ENCODE measurements around the gene TCF12. TPM values are rescaled to one million over a fixed set of nuclear protein-coding genes. Genes with fewer than 3 reads are reported as not detected.
A peak's percentile ranks its signal among the peaks of the same experiment; 100 is the strongest.

TCF12 gene
- total RNA-seq, 4 donors from 2014 or later, result 105 to 446 (median 180) TPM

- intact Hi-C loops (cut with DNase I; ENCODE audit: low total_unique reads), result no loop called here
- H3K36me3 ChIP-seq, result no peaks in the 10 kb centered on the region
- in situ Hi-C loops (cut with MboI; ENCODE audit: low pct_ligation_motif_present in 1 of 4, low pct_unique_long_range_greater_than_20kb in 1 of 4, low sequenced_read_pairs in 3 of 4), result loop anchor here in 2 of 4 donors (25.0 kb wide), 3 partner anchors 434 to 834 kb away; no protein-coding TSS in a partner anchor
- 86 to 97% methylated on average over 2 to 3 of the region's 3 CpGs for WGBS, 2 donors (ENCODE audit: low coverage in 1 of 2)
- H3K4me1 ChIP-seq, result peaks cover 7 to 43% (median 18%) of the 10 kb centered on the region in 4 donors
- H3K27ac ChIP-seq, result no peak overlapping the region
- TF ChIP-seq CTCF (IDR thresholded peaks at IDR 0.05) (no peak), POLR2A (IDR thresholded peaks at IDR 0.05) (no peak), POLR2AphosphoS5 (IDR thresholded peaks at IDR 0.05) (no peak), EP300 (IDR thresholded peaks at IDR 0.05; ENCODE audit: low read depth) (no peak)
- no peak overlapping the region for H3K4me3 ChIP-seq
- DNase-seq, result no peak
- no peaks in the 10 kb centered on the region for H3K9me3 ChIP-seq
- H3K27me3 ChIP-seq, result no peaks in the 10 kb centered on the region
Observed at GRCh38 chr15:57321485-57321884, 403.0 kb downstream of the TCF12 start.

- TF ChIP-seq POLR2A (IDR thresholded peaks at IDR 0.05) (no peak), CTCF (IDR thresholded peaks at IDR 0.05) (no peak), POLR2AphosphoS5 (IDR thresholded peaks at IDR 0.05) (no peak), EP300 (IDR thresholded peaks at IDR 0.05; ENCODE audit: low read depth) (no peak)
- Histone ChIP-seq H3K4me1 (peaks cover 7 to 44% (median 19%) of the 10 kb centered on the region in 4 donors), H3K27ac (peak overlapping the region in 1 of 4 donors; percentile 82), H3K4me3 (no peak overlapping the region), H3K27me3 (no peaks in the 10 kb centered on the region), H3K36me3 (no peaks in the 10 kb centered on the region), H3K9me3 (no peaks in the 10 kb centered on the region)
- DNase-seq, result no peak
- intact Hi-C loops (cut with DNase I; ENCODE audit: low total_unique reads), result no loop called here
- in situ Hi-C loops (cut with MboI; ENCODE audit: low pct_ligation_motif_present in 1 of 4, low pct_unique_long_range_greater_than_20kb in 1 of 4, low sequenced_read_pairs in 3 of 4), result loop anchor here in 2 of 4 donors (25.0 kb wide), 3 partner anchors 435 to 835 kb away; no protein-coding TSS in a partner anchor
- 69 to 100% methylated on average over 6 to 13 of the region's 13 CpGs for WGBS, 2 donors (ENCODE audit: low coverage in 1 of 2)
Observed at GRCh38 chr15:57321973-57322601, 403.6 kb downstream of the TCF12 start.

GRCh38 chr15:57322602-57323250, 404.3 kb downstream of the TCF12 start:
- Histone ChIP-seq H3K4me3 (no peak overlapping the region), H3K27ac (peak overlapping the region; percentile 81 to 85 (median 82)), H3K36me3 (no peaks in the 10 kb centered on the region), H3K27me3 (no peaks in the 10 kb centered on the region), H3K9me3 (no peaks in the 10 kb centered on the region), H3K4me1 (peaks cover 7 to 50% (median 25%) of the 10 kb centered on the region in 4 donors)
- 88 to 92% methylated on average over 9 to 11 of the region's 11 CpGs for WGBS, 2 donors (ENCODE audit: low coverage in 1 of 2)
- TF ChIP-seq POLR2AphosphoS5 (IDR thresholded peaks at IDR 0.05) (no peak), EP300 (IDR thresholded peaks at IDR 0.05; ENCODE audit: low read depth) (no peak), POLR2A (IDR thresholded peaks at IDR 0.05) (no peak), CTCF (IDR thresholded peaks at IDR 0.05) (no peak)
- in situ Hi-C loops (cut with MboI; ENCODE audit: low pct_ligation_motif_present in 1 of 4, low pct_unique_long_range_greater_than_20kb in 1 of 4, low sequenced_read_pairs in 3 of 4), result loop anchor here in 2 of 4 donors (25.0 kb wide), 3 partner anchors 435 to 835 kb away; no protein-coding TSS in a partner anchor
- intact Hi-C loops (cut with DNase I; ENCODE audit: low total_unique reads), result no loop called here
- no peak for DNase-seq

GRCh38 chr15:57323299-57323805, 404.9 kb downstream of the TCF12 start:
- no peaks in the 10 kb centered on the region for H3K27me3 ChIP-seq
- H3K4me3 ChIP-seq, result no peak overlapping the region
- peaks cover 7 to 55% (median 27%) of the 10 kb centered on the region in 4 donors for H3K4me1 ChIP-seq
- WGBS, 2 donors (ENCODE audit: low coverage in 1 of 2), result 77% methylated on average over 12 of the region's 12 CpGs; no CpG with 5 or more reads in 1 of the 2 donors
- no peak for TF ChIP-seq CTCF (IDR thresholded peaks at IDR 0.05)
- TF ChIP-seq EP300 (IDR thresholded peaks at IDR 0.05; ENCODE audit: low read depth), result no peak
- TF ChIP-seq POLR2A (IDR thresholded peaks at IDR 0.05), result no peak
- no peak for TF ChIP-seq POLR2AphosphoS5 (IDR thresholded peaks at IDR 0.05)
- no peaks in the 10 kb centered on the region for H3K9me3 ChIP-seq
- peak overlapping the region; percentile 81 to 85 (median 82) for H3K27ac ChIP-seq
- no peak for DNase-seq
- in situ Hi-C loops (cut with MboI; ENCODE audit: low pct_ligation_motif_present in 1 of 4, low pct_unique_long_range_greater_than_20kb in 1 of 4, low sequenced_read_pairs in 3 of 4), result loop anchor here in 2 of 4 donors (25.0 kb wide), 3 partner anchors 436 to 836 kb away; no protein-coding TSS in a partner anchor
- intact Hi-C loops (cut with DNase I; ENCODE audit: low total_unique reads), result no loop called here
- no peaks in the 10 kb centered on the region for H3K36me3 ChIP-seq

Measured in transverse colon (tissue), 4 donors.